ENCODE results near the gene ANKRD24. TPM values are rescaled to one million over a fixed set of nuclear protein-coding genes. Genes with fewer than 3 reads are reported as not detected.
"Not testable (repeated sequence)": the region's sequence is repeated elsewhere in the genome, so short reads cannot be mapped to it uniquely, and the experiment has no call there.

Gene ANKRD24
- total RNA-seq (2014; rRNA removed; shearing (Covaris generic)): 0.05 and 0.16 TPM in 2 replicates
- 0.15 and 0.55 TPM in 2 replicates for polyA plus RNA-seq (2015; cell fraction: cytosol; rRNA removed)
- 0.30 and 2.0 TPM in 2 replicates for polyA plus RNA-seq (2015; cell fraction: nucleus; rRNA removed)

DNA sequence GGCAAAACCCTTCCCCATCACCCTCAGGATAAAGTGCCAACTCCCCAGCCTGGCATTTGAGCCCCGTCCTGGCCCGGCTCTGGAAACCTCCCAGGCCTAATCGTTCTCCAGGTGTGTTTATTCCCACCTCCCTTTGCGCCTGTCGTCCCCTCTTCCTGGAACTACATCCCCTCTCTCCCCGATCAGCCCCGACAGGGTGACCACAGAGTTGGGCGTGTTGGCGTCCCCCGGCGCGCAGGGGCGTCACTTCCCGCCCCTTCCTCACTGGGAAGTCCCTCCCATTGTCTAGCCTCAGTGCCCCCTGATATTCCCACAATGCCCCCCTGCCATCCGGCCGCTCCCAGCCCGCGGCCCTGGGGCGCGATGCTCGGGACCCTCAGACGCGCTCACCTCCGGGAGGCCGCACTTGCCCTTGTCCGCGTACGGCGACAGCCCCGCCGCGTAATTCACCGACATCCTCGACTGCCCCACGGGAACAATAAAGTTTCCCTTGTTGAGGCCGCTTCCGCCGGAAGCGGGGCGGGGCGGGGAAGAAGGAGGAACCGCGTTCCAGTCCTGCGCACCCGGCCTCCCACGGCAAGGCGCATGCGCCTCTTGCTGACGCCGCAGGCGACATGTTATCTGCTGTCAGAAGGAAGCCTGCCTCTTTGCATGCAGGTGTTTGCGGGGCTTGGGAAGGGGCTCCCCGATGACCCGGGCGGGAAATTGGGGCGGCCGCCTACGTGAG lies at the start of gene ANKRD24, which contains the start of gene SIRT6:
Gene ANKRD24, plus strand, starts transcription at position 606 of the 727 bp plus-strand sequence. CDS start 3,737 bp downstream, outside the sequence.
Gene SIRT6, minus strand, starts transcription at position 480 of the 727 bp plus-strand sequence. Its CDS starts 24 bp downstream, at position 456.
- peak; percentile 89 for DNase-seq (ENCODE audit: low read depth, low spot score)
- in situ Hi-C loops (cut with HindIII; ENCODE audit: low pct_unique_long_range_greater_than_20kb, low sequenced_read_pairs): no loop called here

DNA sequence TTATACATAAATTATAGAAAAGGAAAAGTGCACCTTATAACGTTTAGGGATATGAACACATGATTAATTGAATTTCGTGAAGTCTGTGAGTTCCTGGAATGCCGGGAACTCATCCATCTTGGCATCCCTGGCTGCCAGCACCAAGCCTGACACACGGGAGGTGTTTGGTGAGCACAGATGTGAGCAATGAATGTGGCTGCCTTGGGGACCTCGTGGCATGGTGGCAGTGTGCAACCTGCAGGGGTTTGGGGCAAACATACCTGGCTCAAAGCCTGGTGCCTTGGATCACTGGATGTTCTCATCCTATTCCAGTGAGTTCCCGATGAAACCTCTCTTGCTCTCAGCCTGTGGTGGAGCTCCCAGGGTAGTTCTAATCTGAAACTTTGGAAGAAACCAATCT lies 48.1 kb upstream of the ANKRD24 start:
- no peak for DNase-seq (ENCODE audit: low read depth, low spot score)
- in situ Hi-C loops (cut with HindIII; ENCODE audit: low pct_unique_long_range_greater_than_20kb, low sequenced_read_pairs): no loop called here

DNA sequence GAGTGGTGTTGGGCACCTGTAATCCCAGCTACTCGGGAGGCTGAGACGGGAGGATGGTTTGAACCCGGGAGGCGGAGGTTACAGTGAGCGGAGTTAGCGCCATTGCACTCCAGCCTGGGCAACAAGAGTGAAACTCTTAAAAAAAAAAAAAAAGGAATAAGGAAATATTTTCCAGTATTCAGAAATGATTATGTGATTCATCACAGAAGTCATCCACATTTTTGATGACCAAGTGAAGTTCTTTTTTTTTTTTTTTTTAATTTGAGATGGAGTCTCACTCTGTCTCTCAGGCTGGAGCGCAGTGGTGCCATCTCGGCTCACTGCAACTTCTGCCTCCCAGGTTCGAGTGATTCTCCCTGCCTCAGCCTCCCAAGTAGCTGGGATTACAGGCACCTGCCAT lies 47.1 kb upstream of the ANKRD24 start:
- in situ Hi-C loops (cut with HindIII; ENCODE audit: low pct_unique_long_range_greater_than_20kb, low sequenced_read_pairs); DNase-seq (ENCODE audit: low read depth, low spot score): not testable (repeated sequence)

DNA sequence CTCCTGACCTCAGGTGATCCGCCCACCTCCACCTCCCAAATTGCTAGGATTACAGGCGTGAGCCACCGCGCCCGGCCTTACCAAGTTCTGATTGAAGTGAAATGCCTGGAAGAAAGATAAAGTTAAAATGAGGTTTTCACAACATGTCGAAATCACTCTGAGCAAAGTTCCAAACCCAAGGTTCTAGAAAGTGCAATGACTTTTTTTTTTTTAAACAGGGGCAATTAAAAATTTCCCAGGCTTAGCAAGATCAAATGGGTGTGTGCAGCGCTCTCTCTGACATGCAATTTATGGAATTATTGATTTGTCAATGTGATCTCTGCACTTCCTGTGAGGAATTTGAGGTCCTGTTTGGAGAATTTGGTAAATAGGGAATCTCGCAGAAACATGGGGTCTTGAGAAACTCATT lies 45.8 kb upstream of the ANKRD24 start:
- in situ Hi-C loops (cut with HindIII; ENCODE audit: low pct_unique_long_range_greater_than_20kb, low sequenced_read_pairs): no loop called here
- DNase-seq (ENCODE audit: low read depth, low spot score): no peak

DNA sequence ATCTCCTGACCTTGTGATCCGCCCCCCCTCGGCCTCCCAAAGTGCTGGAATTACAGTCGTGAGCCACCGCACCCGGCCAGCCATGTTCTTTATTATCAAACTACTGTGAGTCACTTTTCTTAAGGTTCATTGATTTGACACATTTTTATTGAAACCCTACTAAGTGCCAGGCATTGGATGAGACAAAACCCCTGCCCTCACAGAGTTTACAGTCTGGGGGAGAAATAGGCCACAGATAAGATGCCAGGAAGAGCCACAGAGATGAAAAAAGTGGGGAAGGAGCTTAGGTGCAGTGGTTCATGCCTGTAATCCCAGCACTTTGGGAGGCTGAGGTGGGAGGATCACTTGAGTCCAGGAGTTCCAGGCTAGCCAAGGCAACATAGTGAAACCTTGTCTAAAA lies 44.0 kb upstream of the ANKRD24 start:
- DNase-seq (ENCODE audit: low read depth, low spot score): no peak
- in situ Hi-C loops (cut with HindIII; ENCODE audit: low pct_unique_long_range_greater_than_20kb, low sequenced_read_pairs): no loop called here

DNA sequence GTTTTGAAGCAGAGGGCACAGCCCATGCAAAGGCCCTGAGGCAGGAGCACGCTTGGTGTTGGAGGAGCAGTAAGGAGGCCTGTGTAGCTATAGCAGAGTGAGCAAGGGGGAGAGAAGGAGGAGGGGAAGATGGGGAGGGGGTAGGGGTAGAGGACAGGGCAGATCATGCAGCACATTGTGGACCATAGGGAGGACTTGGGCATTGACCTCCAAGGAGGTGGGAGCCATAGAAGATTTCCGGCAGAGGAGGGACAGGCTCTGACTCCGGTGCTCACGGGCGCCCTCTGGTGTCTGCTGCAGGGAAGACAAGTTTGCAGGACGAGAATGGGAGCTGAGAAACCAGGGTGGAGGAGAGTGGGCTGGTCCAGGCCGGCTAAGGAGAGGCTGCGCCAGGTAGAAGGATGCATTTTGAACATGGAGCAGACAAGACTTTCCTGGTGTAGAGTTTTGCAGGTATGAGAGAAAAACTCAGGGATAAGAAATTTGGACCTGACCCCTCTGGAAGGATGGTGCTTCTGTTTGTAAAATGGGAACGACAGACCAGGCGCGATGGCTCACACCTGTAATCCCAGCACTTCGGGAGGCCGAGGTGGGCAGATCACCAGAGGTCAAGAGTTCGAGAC lies 42.8 kb upstream of the ANKRD24 start:
- DNase-seq (ENCODE audit: low read depth, low spot score): peak; percentile 78
- in situ Hi-C loops (cut with HindIII; ENCODE audit: low pct_unique_long_range_greater_than_20kb, low sequenced_read_pairs): no loop called here

DNA sequence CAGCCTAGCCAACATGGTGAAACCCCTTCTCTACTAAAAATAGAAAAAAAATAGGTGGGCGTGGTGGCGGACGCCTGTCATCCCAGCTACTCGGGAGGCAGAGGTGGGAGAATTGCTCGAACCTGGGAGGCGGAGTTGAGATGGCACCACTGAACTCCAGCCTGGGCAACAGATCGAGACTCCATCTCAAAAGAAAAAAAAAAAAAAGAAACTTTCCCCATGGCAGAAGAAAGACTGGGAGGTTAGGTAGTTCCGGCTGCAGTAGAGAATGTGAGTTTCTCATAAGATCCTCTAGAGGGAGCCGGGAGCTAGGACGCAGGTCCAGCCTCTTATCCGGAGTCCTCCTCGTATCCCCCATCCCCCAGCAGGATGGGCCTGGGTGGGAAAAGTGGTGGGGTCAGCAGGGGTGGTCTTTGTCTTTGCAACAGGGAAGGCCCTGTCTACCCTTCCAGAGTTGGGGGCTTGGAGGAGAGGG lies 42.2 kb upstream of the ANKRD24 start:
- peak; percentile 78 for DNase-seq (ENCODE audit: low read depth, low spot score)
- in situ Hi-C loops (cut with HindIII; ENCODE audit: low pct_unique_long_range_greater_than_20kb, low sequenced_read_pairs): no loop called here

DNA sequence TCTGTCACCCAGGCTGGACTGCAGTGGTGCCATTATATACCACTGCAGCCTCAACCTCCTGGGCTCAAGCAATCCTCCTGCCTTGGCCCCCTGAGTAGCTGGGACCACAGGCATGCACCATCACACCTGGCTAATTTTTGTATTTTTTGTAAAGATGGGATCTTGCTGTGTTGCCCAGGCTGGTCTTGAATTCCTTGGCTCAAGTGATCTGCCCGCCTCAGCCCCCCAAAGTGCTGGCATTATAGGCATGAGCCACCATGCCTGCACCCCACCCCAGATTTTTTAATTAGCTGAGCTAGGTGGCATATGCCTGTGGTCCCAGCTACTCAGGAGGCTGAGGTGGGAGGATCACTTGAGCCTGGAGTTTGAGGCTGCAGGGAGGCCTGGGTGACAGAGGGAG lies 39.6 kb upstream of the ANKRD24 start:
- in situ Hi-C loops (cut with HindIII; ENCODE audit: low pct_unique_long_range_greater_than_20kb, low sequenced_read_pairs); DNase-seq (ENCODE audit: low read depth, low spot score): not testable (repeated sequence)

DNA sequence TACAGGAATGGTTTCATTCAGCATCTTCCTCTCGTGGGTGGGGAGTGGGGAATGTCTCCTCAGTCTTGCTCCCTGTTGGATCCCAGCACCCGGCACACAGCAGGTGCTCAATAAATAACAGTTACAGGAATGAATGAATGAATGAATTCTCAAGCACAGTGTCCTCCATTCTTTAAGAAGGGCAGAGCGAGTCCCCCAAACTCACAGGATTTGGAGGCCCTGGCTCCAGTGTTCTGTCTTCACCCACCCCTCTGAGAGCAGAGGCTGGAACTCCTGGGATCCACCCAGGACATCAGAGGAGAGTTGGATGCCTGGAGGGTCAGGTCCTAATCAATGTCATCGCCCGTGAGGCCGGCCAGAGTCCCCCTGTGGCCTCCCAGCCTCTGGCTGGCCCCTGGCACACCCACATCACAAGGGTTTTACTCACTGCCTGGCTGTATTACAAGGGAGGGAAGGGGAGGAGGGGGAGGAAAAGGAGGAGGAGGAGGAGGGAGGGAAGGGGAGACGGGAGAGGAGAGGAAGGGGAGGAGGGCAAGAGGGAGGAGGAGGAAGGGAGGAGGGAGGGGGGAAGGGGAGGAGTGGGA lies 37.7 kb upstream of the ANKRD24 start:
- DNase-seq (ENCODE audit: low read depth, low spot score): no peak
- in situ Hi-C loops (cut with HindIII; ENCODE audit: low pct_unique_long_range_greater_than_20kb, low sequenced_read_pairs): no loop called here

DNA sequence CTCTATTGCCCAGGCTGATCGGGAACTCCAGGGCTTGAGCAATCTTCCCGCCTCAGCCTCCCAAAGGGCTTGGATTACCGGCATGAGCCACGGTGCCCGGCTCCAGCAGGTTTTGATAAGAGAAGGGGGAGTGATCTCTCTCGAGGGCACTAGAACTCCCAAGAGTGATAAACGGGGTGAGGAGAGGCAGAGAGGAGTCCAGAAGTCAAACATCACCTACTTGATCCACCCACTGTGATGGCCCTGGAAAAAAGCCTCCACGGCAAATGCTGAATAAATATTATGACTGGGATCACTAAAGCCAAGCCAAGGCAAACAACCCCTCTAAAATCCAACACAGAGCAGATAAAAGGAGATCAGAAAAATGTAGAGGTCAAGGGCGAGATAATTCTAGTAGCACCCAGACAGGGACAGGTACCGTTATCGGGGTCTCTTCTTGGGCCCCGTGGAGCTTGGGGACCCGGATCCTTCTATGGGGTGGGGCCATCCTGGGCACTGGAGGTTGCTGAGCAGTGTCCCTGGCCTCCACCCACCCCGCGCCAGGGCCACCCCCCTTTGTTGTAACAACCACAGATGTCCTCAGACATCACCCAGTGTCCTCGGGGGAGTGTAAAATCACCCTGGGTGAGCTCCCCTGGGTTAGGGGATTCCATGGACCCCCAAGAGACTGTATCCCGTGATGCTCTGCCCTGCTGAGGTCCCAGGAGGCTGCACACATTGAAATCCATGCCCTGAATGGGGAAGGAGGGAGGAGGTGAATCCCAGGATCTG lies 32.8 kb upstream of the ANKRD24 start:
- DNase-seq (ENCODE audit: low read depth, low spot score): no peak
- in situ Hi-C loops (cut with HindIII; ENCODE audit: low pct_unique_long_range_greater_than_20kb, low sequenced_read_pairs): no loop called here

DNA sequence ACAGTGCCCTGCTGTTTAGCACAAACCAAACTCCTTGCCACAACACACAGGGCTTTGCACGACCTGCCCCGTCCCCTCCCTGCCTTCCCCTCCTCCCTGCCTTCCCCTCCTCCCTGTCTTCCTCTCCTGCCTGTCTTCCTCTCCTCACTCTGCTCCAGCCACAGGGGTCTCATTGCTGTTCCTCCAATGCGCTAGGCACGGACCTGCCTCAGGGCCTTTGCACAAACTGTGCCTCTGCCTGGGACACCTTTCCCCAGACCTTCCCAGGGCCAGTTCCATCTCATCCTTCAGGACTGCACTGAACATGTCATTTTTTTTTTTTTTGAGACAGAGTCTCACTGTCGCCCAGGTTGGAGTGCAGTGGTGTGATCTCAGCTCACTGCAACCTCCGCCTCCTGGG lies 30.9 kb upstream of the ANKRD24 start:
- DNase-seq (ENCODE audit: low read depth, low spot score): no peak
- in situ Hi-C loops (cut with HindIII; ENCODE audit: low pct_unique_long_range_greater_than_20kb, low sequenced_read_pairs): no loop called here

DNA sequence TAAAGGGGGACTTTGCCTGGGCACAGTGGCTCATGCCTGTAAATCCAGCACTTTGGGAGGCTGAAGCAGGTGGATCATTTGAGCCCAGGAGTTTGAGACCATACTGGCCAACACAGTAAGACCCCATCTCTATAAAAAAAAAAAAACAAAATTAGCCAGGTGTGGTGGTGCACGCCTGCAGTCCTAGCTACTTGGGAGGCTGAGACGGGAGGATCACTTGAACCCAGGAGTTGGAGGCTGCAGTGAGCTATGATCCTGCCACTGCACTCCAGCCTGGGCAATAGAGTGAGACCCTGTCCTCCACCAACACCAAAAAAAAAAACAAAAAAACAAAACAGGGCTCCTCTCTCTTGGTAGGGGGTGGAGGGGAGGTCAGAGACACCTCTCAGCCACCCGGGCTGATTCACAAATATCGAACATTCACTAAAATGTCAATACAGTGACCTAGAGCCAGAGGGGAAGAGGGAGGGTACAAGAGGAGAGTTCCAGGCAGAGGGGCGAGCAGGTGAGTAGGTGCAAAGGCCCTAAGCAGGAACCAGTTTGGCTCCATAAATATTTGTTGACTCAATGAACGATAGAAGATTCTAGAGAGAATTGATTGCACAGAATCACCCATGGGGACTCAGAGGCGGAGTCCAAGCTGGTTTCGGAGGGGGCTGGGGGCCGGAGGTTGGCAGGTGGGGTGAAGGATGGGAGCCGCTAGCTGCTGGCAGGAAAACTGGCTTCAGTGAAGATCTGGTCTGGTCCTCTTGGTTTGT lies 30.1 kb upstream of the ANKRD24 start:
- DNase-seq (ENCODE audit: low read depth, low spot score): no peak
- in situ Hi-C loops (cut with HindIII; ENCODE audit: low pct_unique_long_range_greater_than_20kb, low sequenced_read_pairs): no loop called here

DNA sequence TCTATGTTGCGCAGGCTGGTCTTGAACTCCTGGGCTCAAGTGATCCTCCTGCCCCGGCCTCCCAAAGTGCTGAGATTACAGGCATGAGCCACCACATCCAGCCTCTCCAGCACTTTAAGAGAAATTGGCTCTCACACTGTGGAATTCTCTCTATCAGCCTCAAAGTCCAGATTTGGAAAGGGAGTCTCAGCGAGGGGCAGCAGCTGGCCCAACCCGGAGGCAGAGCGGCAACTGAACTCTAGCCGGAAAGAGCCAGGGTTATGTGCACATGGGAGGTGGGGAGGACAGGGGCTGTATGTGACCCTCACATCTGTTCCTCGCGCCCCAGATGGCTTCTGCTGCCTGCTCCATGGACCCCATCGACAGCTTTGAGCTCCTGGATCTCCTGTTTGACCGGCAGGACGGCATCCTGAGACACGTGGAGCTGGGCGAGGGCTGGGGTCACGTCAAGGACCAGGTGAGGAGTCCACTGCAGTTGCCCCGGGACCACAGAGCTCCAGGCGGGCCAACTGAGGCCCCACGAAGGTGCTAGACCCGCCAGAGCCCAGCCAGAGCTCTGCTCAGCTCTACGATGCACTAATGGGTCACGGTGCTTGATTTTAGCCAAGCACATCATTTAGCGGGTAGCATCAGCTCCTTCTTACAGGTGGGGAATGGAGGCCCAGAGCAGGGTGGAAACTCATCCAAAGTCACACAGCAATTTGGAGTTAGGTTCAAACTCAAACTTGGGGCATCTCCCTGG lies 27.7 kb upstream of the ANKRD24 start:
- in situ Hi-C loops (cut with HindIII; ENCODE audit: low pct_unique_long_range_greater_than_20kb, low sequenced_read_pairs): no loop called here
- DNase-seq (ENCODE audit: low read depth, low spot score): no peak

DNA sequence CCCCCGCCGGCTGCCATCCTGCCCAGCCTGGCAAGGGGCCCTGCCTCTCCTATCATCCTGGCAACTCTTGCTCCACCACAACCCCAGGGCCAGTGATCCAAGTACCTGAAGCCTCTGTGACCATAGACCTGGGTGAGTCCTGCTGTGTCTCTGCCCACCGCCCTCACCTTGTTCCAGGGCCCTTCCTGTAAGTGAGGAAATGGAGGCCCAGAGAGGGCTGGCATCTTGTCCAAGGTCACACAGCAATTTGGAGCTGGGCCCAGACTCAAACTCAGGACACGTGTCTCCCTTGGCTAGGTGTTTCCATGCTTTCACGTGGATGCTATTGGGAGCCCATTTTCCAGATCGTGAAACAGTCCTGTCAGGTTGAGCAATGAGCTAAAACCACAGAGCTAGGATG lies 25.3 kb upstream of the ANKRD24 start:
- no peak for DNase-seq (ENCODE audit: low read depth, low spot score)
- in situ Hi-C loops (cut with HindIII; ENCODE audit: low pct_unique_long_range_greater_than_20kb, low sequenced_read_pairs): no loop called here

DNA sequence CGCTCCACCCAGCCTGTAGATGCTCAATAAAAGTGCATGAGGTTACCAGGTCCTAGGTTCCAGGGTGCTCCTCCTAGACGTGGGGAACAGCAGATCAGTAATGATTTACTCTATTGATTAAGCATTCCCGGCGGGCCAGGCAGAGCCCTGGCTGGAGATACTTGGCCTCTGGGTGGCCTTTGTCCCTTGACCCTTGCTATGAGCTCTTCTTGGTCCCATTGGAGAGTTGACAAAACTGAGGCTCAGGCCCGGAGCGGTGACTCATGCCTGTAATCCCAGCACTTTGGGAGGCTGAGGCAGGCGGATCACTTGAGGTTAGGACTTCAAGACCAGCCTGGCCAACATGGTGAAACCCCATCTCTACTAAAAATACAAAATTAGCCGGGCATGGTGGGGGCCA lies 24.5 kb upstream of the ANKRD24 start:
- in situ Hi-C loops (cut with HindIII; ENCODE audit: low pct_unique_long_range_greater_than_20kb, low sequenced_read_pairs); DNase-seq (ENCODE audit: low read depth, low spot score): not testable (repeated sequence)

DNA sequence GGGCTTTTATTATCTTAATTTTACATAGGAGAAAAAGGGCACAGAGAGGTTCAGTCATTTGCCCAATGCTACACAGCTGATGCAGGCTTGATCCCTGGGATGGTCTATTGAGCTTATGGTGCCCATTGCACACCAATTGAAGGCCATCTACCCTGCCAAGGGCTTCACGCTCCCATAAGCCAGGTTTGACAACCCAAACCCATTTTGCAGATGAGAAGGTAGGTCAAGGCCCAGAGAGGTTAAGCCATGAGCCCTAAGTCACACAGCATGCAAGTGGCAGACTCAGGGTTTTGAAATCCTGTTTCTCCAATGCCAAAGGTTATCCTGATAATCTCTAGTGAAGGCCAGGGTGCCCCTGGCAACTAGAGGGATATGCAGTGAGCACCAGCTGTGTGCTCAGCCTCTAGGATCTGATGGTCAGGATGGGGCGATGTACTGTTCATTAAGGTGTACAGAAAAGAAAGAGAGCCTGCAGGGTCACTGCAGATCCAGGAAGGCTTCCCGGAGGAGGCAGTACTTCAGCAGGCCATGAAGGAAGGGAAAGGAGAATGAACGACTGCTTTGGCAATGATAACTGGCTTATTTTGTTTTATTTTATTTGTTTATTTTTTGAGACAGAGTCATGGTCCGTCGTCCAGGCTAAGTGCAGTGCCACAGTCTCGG lies 20.9 kb upstream of the ANKRD24 start:
- DNase-seq (ENCODE audit: low read depth, low spot score): no peak
- in situ Hi-C loops (cut with HindIII; ENCODE audit: low pct_unique_long_range_greater_than_20kb, low sequenced_read_pairs): no loop called here

Measured in SK-MEL-5 (cell line).